NT2/D1 (cell line): Measurements from ENCODE around the gene SLC30A1.

Experiments used
- YY1 ChIP-seq: IDR thresholded peaks from 2 replicates; pipeline ENCODE4 v1.6.1; 2011; ENCODE audit not compliant: insufficient read length, insufficient read depth
- ZNF274 ChIP-seq: IDR thresholded peaks from 2 replicates; pipeline ENCODE4 v1.6.1; 2011; ENCODE audit warnings: mild to moderate bottlenecking, low read depth, low read length

- TF ChIP-seq ZNF274 (no peak), YY1 (no peak)
Measured at GRCh38 chr1:211537253-211537652, 41.7 kb downstream of the SLC30A1 start.
